IMR-90 (cell line): ENCODE results near the gene FAM20A. TPM values are rescaled to one million over a fixed set of nuclear protein-coding genes. Genes with fewer than 3 reads are reported as not detected.

ENCODE experiments used
- ATAC-seq: fragments of 200-7000 bp; cut with Tn5 transposase; 2 replicates; pipeline ENCODE4 v1.9.1; 2020; ENCODE audit warnings: low read depth, mild to moderate bottlenecking, moderate library complexity
- BruUV-seq: library from RNA; stranded (reverse); fragments of 400-500 nt; replicated peaks from 2 replicates; lab custom pipeline; 2021; lab: Mats Ljungman, UMichigan
- CTCF ChIA-PET: fragments of 300-600 bp; formaldehyde crosslinking; extraction: SDS; loops from one replicate; lab custom pipeline; 2021; ENCODE audit warnings: antibody characterized with exemption; lab: Yijun Ruan, JAX
- POLR2A ChIA-PET: fragments of 300-600 bp; sonication (Branson Sonifier 250); formaldehyde crosslinking; loops from one replicate; lab custom pipeline; 2022; ENCODE audit warnings: antibody characterized with exemption; ENCODE audit not compliant: unreplicated experiment; lab: Charles Lee
- DNase-seq: peaks from one replicate; pipeline ENCODE4 v3.0.0; 2013
- H2AFZ ChIP-seq: replicated peaks from 2 replicates; pipeline ENCODE3; 2013; ENCODE audit warnings: low read length, mild to moderate bottlenecking; ENCODE audit not compliant: poor library complexity
- H2AK5ac ChIP-seq: 2 replicates; pipeline ENCODE4 v1.6.1; 2013; ENCODE audit warnings: low read depth, low read length, inconsistent platforms
- H2AK9ac ChIP-seq: replicated peaks from 2 replicates; pipeline ENCODE3; 2013; ENCODE audit warnings: mild to moderate bottlenecking, low read depth, low read length, moderate library complexity; ENCODE audit not compliant: poor library complexity
- H2BK120ac ChIP-seq: 2 replicates; pipeline ENCODE4 v1.6.1; 2013; ENCODE audit warnings: low read depth, low read length, inconsistent platforms
- H2BK15ac ChIP-seq: 3 replicates; pipeline ENCODE4 v1.6.1; 2013; ENCODE audit warnings: low read depth, low read length, inconsistent platforms
- H2BK20ac ChIP-seq: 2 replicates; pipeline ENCODE4 v1.6.1; 2013; ENCODE audit warnings: low read depth, mild to moderate bottlenecking, inconsistent platforms, low read length, moderate library complexity
- H2BK5ac ChIP-seq: 2 replicates; pipeline ENCODE4 v1.6.1; 2013; ENCODE audit warnings: mild to moderate bottlenecking, low read depth, low read length, inconsistent platforms; ENCODE audit not compliant: poor library complexity, severe bottlenecking
- H3K14ac ChIP-seq: replicated peaks from 2 replicates; pipeline ENCODE4 v1.6.1; 2013; ENCODE audit warnings: low read depth, low read length, inconsistent platforms
- H3K18ac ChIP-seq: 2 replicates; pipeline ENCODE4 v1.6.1; 2013; ENCODE audit warnings: low read depth, low read length, control low read depth
- H3K23ac ChIP-seq: 2 replicates; pipeline ENCODE4 v1.6.1; 2013; ENCODE audit warnings: low read depth, low read length, inconsistent platforms
- H3K27ac ChIP-seq: 2 replicates; pipeline ENCODE4 v1.5.1; 2013; ENCODE audit warnings: mild to moderate bottlenecking, control low read depth, low read length; ENCODE audit not compliant: insufficient read depth
- H3K27me3 ChIP-seq: 2 replicates; pipeline ENCODE4 v1.6.1; 2013; ENCODE audit warnings: low read length; ENCODE audit not compliant: control insufficient read depth, insufficient read depth
- H3K36me3 ChIP-seq: 2 replicates; pipeline ENCODE4 v1.6.1; 2013; ENCODE audit warnings: low read length, mixed read lengths; ENCODE audit not compliant: control insufficient read depth, insufficient read depth
- H3K4ac ChIP-seq: 2 replicates; pipeline ENCODE4 v1.6.1; 2013; ENCODE audit warnings: low read depth, low read length, inconsistent platforms
- H3K4me1 ChIP-seq: 2 replicates; pipeline ENCODE4 v1.6.1; 2013; ENCODE audit warnings: low read length, mixed read lengths; ENCODE audit not compliant: control insufficient read depth, insufficient read depth
- H3K4me2 ChIP-seq: 2 replicates; pipeline ENCODE4 v1.6.1; 2013; ENCODE audit warnings: low read depth, mild to moderate bottlenecking, control low read depth, low read length, moderate library complexity
- H3K4me3 ChIP-seq: 2 replicates; pipeline ENCODE4 v1.5.1; 2013; ENCODE audit warnings: low read depth, mild to moderate bottlenecking, control low read depth, low read length, moderate library complexity; ENCODE audit not compliant: insufficient read depth
- H3K56ac ChIP-seq: 2 replicates; pipeline ENCODE4 v1.6.1; 2013; ENCODE audit warnings: low read length, inconsistent platforms; ENCODE audit not compliant: insufficient read depth; ENCODE audit errors: extremely low read depth
- H3K79me1 ChIP-seq, 2 experiments: 2 replicates each; pipeline ENCODE4 v1.6.1; 2013; ENCODE audit warnings: low read length in 2 of 2, inconsistent platforms in 1 of 2, low read depth in 1 of 2
- H3K9ac ChIP-seq: 2 replicates; pipeline ENCODE4 v1.6.1; 2013; ENCODE audit warnings: low read depth, low read length, control low read depth
- H3K9me1 ChIP-seq: 2 replicates; pipeline ENCODE4 v1.6.1; 2013; ENCODE audit warnings: low read length, inconsistent platforms; ENCODE audit not compliant: insufficient read depth
- H3K9me3 ChIP-seq: 2 replicates; pipeline ENCODE4 v1.6.1; 2013; ENCODE audit warnings: low read length; ENCODE audit not compliant: control insufficient read depth, insufficient read depth
- H4K20me1 ChIP-seq: 2 replicates; pipeline ENCODE4 v1.6.1; 2013; ENCODE audit warnings: low read length, inconsistent platforms; ENCODE audit not compliant: insufficient read depth
- H4K5ac ChIP-seq: 2 replicates; pipeline ENCODE4 v1.6.1; 2013; ENCODE audit warnings: mild to moderate bottlenecking, low read depth, low read length, control low read depth
- H4K8ac ChIP-seq, 2 experiments: 2 replicates each; pipeline ENCODE4 v1.6.1; 2013; ENCODE audit warnings: low read depth in 2 of 2, low read length in 2 of 2, control low read depth in 1 of 2, inconsistent platforms in 1 of 2
- H4K91ac ChIP-seq: 2 replicates; pipeline ENCODE4 v1.6.1; 2013; ENCODE audit warnings: low read depth, low read length, inconsistent platforms; ENCODE audit not compliant: insufficient read depth
- BHLHE40 ChIP-seq: fragments of 150-350 bp; IDR thresholded peaks from 2 replicates; pipeline ENCODE4 v1.6.1; 2016; ENCODE audit warnings: mild to moderate bottlenecking, low read depth, low read length
- MAFK ChIP-seq: IDR thresholded peaks from 2 replicates; pipeline ENCODE4 v1.6.1; 2012; ENCODE audit warnings: low read depth, low read length, improper control_type of control experiment
- MAZ ChIP-seq: IDR thresholded peaks from 2 replicates; pipeline ENCODE4 v1.6.1; 2012; ENCODE audit warnings: low read depth, mild to moderate bottlenecking, low read length, improper control_type of control experiment, moderate library complexity, borderline replicate concordance
- MXI1 ChIP-seq: IDR thresholded peaks from 2 replicates; pipeline ENCODE4 v1.6.1; 2012; ENCODE audit warnings: low read depth, mild to moderate bottlenecking, low read length, moderate library complexity, borderline replicate concordance
- NFE2L2 ChIP-seq: fragments of 150-350 bp; IDR thresholded peaks from 2 replicates; pipeline ENCODE4 v1.6.1; 2016; ENCODE audit warnings: low read depth, mild to moderate bottlenecking, low read length
- POLR2A ChIP-seq: IDR thresholded peaks from 2 replicates; pipeline ENCODE4 v1.6.1; 2012; ENCODE audit warnings: mild to moderate bottlenecking, low read depth, low read length
- RAD21 ChIP-seq: IDR thresholded peaks from 2 replicates; pipeline ENCODE4 v1.6.1; 2012; ENCODE audit warnings: low read length, improper control_type of control experiment
- RCOR1 ChIP-seq: IDR thresholded peaks from 2 replicates; pipeline ENCODE4 v1.6.1; 2012; ENCODE audit warnings: mild to moderate bottlenecking, low read length, improper control_type of control experiment; ENCODE audit not compliant: insufficient replicate concordance
- RFX5 ChIP-seq: IDR thresholded peaks from 2 replicates; pipeline ENCODE4 v1.8.0; 2012; ENCODE audit warnings: low read depth, mild to moderate bottlenecking, low read length, moderate library complexity
- SMC3 ChIP-seq: fragments of 150-350 bp; IDR thresholded peaks from 2 replicates; pipeline ENCODE4 v1.6.1; 2016; ENCODE audit warnings: low read depth, mild to moderate bottlenecking, antibody characterized with exemption, low read length, moderate library complexity
- WGBS, 2 experiments: methylation state at CpG; one replicate each; pipeline versions ENCODE4 v1.1.5 to v1.1.7; 2013; ENCODE audit warnings: missing lambda C conversion rate in 2 of 2; ENCODE audit not compliant: insufficient read length in 1 of 2; ENCODE audit errors: extremely low coverage in 2 of 2; 5-methylcytosine and 5-hydroxymethylcytosine counted together
- dilution Hi-C: fragments of 300-500 bp; cut with HindIII; formaldehyde crosslinking; loops from one replicate; pipeline ENCODE4 v1.14.3; 2018; ENCODE audit warnings: low sequenced_read_pairs; ENCODE audit not compliant: unreplicated experiment
- in situ Hi-C: fragments of 300-500 bp; cut with MboI; formaldehyde crosslinking; loops from 3 replicates; pipeline ENCODE4 v1.14.3; 2019; ENCODE audit warnings: low sequenced_read_pairs, inconsistent platforms, mixed read lengths
- intact Hi-C: fragments of 100-400 bp; cut with micrococcal nuclease; formaldehyde crosslinking; loops from 2 replicates; pipeline ENCODE4 v1.10.0; 2022
- polyA plus RNA-seq, 3 experiments: library from polyadenylated mRNA; depleted of rRNA; stranded (reverse); fragments of >200 nt; gene quantifications; 2 replicates each; pipeline ENCODE4 v1.2.3, GENCODE V29; 2012; ENCODE audit warnings: low replicate concordance in 1 of 3
- total RNA-seq: library from RNA; depleted of rRNA; stranded (reverse); fragments of >200 nt; gene quantifications from 2 replicates; pipeline ENCODE4 v1.2.3, GENCODE V29; 2012
- TF ChIP-seq, protein P1 (sequence below): fragments of 150-350 bp; IDR thresholded peaks from 2 replicates; pipeline ENCODE4 v1.6.1; 2017; ENCODE audit warnings: mild to moderate bottlenecking, antibody characterized with exemption, low read length, low read depth
- TF ChIP-seq, protein P2 (sequence below): conservative IDR thresholded peaks from 2 replicates; pipeline ENCODE4 v1.5.1; 2012; ENCODE audit warnings: mild to moderate bottlenecking, low read depth, low read length, improper control_type of control experiment
- TF ChIP-seq, protein P3 (sequence below): fragments of 150-350 bp; IDR thresholded peaks from 2 replicates; pipeline ENCODE4 v1.6.1; 2016; ENCODE audit warnings: low read depth, mild to moderate bottlenecking, low read length, moderate library complexity, borderline replicate concordance

The FAM20A gene
- total and polyA plus RNA-seq, 2 of the 4 experiments (the other 2 are of a cell fraction): not detected

DNA sequence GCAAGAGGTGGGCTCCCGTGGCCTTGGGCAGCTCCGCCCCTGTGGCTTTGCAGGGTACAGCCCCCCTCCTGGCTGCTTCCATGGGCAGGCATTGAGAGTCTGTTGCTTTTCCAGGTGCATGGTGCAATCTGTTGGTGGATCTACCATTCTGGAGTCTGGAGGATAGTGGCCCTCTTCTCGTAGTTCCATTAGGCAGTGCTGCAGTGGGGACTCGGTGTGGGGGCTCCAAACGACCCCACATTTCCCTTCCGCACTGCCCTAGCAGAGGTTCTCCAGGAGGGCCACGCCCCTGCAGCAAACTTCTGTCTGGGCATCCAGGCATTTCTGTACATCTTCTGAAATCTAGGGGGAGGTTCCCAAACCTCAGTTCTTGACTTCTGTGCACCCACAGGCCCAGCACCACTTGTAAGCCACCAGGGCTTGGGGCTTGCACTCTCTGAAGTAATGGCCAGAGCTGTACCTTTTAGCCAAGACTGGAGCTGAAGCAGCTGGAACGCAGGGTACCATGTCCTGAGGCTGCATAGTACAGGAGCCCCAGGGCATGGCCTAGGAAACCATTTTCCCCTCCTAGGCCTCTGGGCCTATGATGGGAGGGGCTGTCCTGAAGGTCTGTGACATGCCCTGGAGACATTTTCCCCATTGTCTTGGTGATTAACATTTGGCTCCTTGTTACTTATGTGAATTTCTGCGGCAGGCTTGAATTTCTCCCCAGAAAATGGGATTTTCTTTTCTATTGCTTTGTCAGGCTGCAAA lies 82.9 kb downstream of the FAM20A start:
- no peak overlapping the region for H3K23ac ChIP-seq
- dilution Hi-C loops: no loop called here

More for the DNA sequence above, 82.9 kb downstream of the FAM20A start:
- Histone ChIP-seq H3K4me1 (peaks cover 1% of the 10 kb centered on the region; the same call in 1 of the 2 replicates), H3K14ac (no peak overlapping the region), H3K9me1 (peaks cover 6% of the 10 kb centered on the region), H4K20me1 (peaks cover 52% of the 10 kb centered on the region), H2BK15ac (no peak overlapping the region), H3K9ac (no peak overlapping the region), H3K4me2 (no peak overlapping the region), H4K8ac (no peak overlapping the region), H3K18ac (no peak overlapping the region), H3K56ac (no peak overlapping the region), H2BK20ac (no peak overlapping the region), H3K9me3 (no peaks in the 10 kb centered on the region), H4K5ac (no peak overlapping the region), H3K4ac (no peak overlapping the region), H3K27me3 (no peaks in the 10 kb centered on the region), H3K4me3 (no peak overlapping the region), H2BK5ac (no peak overlapping the region), H2AFZ (no peak overlapping the region), H2AK5ac (no peak overlapping the region), H2AK9ac (no peak overlapping the region), H4K91ac (no peak overlapping the region), H2BK120ac (no peak overlapping the region), H3K36me3 (peaks cover 27% of the 10 kb centered on the region), H3K79me1 (peaks cover 20 to 59% of the 10 kb centered on the region in 2 experiments), H3K27ac (no peak overlapping the region)
- BruUV-seq: no TSS peak
- intact Hi-C loops: no loop called here
- WGBS, 2 experiments: 100% methylated on average over 4 of the region's 9 CpGs; no CpG with 5 or more reads in 1 of the 2 experiments
- ChIA-PET CTCF (no interaction called here), POLR2A (no interaction called here)
- ATAC-seq (no peak), DNase-seq (no peak)
- in situ Hi-C loops: no loop called here
- TF ChIP-seq POLR2A: no peak; the same call in 1 of the 2 replicates
- TF ChIP-seq BHLHE40: no peak
- no peak for TF ChIP-seq MAFK
- TF ChIP-seq, protein P1, sequence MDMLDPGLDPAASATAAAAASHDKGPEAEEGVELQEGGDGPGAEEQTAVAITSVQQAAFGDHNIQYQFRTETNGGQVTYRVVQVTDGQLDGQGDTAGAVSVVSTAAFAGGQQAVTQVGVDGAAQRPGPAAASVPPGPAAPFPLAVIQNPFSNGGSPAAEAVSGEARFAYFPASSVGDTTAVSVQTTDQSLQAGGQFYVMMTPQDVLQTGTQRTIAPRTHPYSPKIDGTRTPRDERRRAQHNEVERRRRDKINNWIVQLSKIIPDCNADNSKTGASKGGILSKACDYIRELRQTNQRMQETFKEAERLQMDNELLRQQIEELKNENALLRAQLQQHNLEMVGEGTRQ: no peak
- TF ChIP-seq, protein P2, sequence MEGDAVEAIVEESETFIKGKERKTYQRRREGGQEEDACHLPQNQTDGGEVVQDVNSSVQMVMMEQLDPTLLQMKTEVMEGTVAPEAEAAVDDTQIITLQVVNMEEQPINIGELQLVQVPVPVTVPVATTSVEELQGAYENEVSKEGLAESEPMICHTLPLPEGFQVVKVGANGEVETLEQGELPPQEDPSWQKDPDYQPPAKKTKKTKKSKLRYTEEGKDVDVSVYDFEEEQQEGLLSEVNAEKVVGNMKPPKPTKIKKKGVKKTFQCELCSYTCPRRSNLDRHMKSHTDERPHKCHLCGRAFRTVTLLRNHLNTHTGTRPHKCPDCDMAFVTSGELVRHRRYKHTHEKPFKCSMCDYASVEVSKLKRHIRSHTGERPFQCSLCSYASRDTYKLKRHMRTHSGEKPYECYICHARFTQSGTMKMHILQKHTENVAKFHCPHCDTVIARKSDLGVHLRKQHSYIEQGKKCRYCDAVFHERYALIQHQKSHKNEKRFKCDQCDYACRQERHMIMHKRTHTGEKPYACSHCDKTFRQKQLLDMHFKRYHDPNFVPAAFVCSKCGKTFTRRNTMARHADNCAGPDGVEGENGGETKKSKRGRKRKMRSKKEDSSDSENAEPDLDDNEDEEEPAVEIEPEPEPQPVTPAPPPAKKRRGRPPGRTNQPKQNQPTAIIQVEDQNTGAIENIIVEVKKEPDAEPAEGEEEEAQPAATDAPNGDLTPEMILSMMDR: no peak
- TF ChIP-seq, protein P3, sequence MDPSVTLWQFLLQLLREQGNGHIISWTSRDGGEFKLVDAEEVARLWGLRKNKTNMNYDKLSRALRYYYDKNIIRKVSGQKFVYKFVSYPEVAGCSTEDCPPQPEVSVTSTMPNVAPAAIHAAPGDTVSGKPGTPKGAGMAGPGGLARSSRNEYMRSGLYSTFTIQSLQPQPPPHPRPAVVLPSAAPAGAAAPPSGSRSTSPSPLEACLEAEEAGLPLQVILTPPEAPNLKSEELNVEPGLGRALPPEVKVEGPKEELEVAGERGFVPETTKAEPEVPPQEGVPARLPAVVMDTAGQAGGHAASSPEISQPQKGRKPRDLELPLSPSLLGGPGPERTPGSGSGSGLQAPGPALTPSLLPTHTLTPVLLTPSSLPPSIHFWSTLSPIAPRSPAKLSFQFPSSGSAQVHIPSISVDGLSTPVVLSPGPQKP: no peak
- no peak for TF ChIP-seq MXI1
- no peak for TF ChIP-seq RAD21
- no peak for TF ChIP-seq RFX5
- no peak for TF ChIP-seq RCOR1
- TF ChIP-seq NFE2L2: no peak
- TF ChIP-seq MAZ: no peak
- TF ChIP-seq SMC3: no peak
